ENCODE data around the gene PPP1R26. TPM values are rescaled to one million over a fixed set of nuclear protein-coding genes. Genes with fewer than 3 reads are reported as not detected.
A peak's percentile ranks its signal among the peaks of the same experiment; 100 is the strongest.

PPP1R26 gene
- total RNA-seq, 1 donor from 2014 or later: 19.5 TPM

- no peak for DNase-seq (ENCODE audit: low spot score)
These were observed 1.4 kb upstream of the PPP1R26 start for GRCh38 chr9:135478191-135478590.

DNA sequence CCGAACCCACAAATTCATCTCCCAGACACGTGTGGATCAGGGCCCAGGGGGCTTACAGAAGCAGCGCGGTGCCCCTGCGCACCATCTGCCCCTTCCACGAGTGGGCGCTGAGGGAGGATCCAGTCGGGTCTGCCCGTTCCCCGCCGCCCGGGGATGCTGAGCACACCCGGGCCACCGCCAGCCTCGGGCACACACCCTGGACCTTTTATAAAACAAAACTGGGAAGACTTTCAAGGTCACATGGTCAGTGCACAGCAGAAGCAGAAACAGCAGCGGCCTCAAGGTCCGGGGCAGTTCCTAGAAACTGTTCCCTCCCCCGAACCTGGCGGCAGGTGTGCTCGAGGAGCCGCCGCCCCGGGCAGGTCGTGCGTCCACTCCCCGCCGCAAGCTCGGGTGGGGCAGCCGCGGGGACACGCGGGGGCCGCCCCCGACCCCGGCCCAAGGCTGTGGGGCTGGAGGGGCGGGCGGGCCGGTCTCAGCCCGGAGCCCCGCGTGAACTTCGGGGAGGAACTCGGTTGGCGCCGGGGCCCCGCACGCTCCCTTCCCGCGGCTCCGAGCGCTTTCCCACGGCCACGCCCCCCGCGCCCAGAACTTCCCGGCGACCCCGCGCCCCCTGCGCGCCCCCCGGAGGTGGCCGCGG lies 633 bp upstream of the PPP1R26 start:
- Mint-ChIP-seq H3K4me1 (ENCODE audit: low read depth) (peaks cover 12% of the 10 kb centered on the region), H3K36me3 (ENCODE audit: low read depth) (no peaks in the 10 kb centered on the region), H3K9me3 (ENCODE audit: low read depth) (no peaks in the 10 kb centered on the region), H3K27ac (ENCODE audit: unreplicated experiment) (peak overlapping the region; percentile 63), H3K27me3 (ENCODE audit: low read depth) (peaks cover 3% of the 10 kb centered on the region), H3K4me3 (ENCODE audit: unreplicated experiment) (peak overlapping the region; percentile 76)
- DNase-seq (ENCODE audit: low spot score): no peak
- TF ChIP-seq CTCF (IDR thresholded peaks at IDR 0.05): peak; percentile 67

More at GRCh38 chr9:135478191-135478590, 1.4 kb upstream of the PPP1R26 start:
- no peak for TF ChIP-seq CTCF (IDR thresholded peaks at IDR 0.05)
- Mint-ChIP-seq H3K4me1 (ENCODE audit: low read depth) (peaks cover 12% of the 10 kb centered on the region), H3K36me3 (ENCODE audit: low read depth) (no peaks in the 10 kb centered on the region), H3K27me3 (ENCODE audit: low read depth) (peaks cover 3% of the 10 kb centered on the region), H3K4me3 (ENCODE audit: unreplicated experiment) (no peak overlapping the region), H3K27ac (ENCODE audit: unreplicated experiment) (no peak overlapping the region), H3K9me3 (ENCODE audit: low read depth) (no peaks in the 10 kb centered on the region)

DNA sequence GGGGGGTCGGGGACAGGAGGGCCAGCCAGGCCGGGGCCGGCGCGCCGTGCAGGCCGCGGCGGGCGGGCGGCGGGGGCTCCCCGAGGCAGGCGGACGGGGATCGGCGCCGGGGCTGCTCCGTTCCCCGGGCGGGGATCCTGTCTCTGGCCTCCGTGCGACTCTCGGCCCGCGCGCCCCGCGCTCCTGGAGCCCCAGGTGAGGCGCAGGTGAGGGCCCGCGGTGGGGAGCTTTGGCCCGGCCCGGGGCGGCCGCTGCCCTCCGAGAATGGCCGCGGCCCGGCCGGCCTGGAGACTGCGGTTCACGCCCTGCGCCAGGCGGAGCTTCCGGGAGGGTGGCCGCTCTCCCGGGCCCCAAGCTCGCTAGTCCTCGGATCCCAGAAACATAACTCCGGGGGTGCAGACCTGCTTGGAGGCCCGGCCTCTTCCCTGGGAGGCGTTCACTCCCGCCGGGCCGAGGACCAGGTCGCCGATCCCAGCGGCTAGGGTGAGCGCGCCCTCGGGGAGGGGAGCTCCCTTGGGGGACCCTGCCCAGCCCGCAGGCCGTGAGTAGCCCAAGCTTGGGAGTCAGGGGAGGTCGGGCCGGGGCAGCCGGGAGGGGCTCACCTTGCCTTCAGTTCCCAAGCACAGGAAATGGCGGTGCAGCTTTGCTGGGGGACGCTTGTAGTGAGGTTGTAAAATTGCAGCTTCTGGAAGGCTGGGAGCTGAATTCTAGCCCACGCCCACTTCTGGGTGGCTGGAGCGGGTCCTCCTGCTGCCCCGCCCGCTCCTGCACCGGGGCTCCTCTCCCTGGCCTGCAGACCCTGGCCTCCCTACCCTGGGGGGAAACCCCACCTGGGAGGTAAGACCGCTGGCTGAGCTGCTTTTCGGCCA lies 723 bp downstream of the PPP1R26 start:
- TF ChIP-seq CTCF (IDR thresholded peaks at IDR 0.05): peak; percentile 8
- H3K36me3 Mint-ChIP-seq (ENCODE audit: low read depth): peaks cover 4% of the 10 kb centered on the region
- peak overlapping the region; percentile 63 for H3K4me3 Mint-ChIP-seq (ENCODE audit: unreplicated experiment)
- DNase-seq (ENCODE audit: low spot score): no peak
- H3K27me3 Mint-ChIP-seq (ENCODE audit: low read depth): peaks cover 3% of the 10 kb centered on the region
- peaks cover 12% of the 10 kb centered on the region for H3K4me1 Mint-ChIP-seq (ENCODE audit: low read depth)
- no peaks in the 10 kb centered on the region for H3K9me3 Mint-ChIP-seq (ENCODE audit: low read depth)
- no peak overlapping the region for H3K27ac Mint-ChIP-seq (ENCODE audit: unreplicated experiment)

DNA sequence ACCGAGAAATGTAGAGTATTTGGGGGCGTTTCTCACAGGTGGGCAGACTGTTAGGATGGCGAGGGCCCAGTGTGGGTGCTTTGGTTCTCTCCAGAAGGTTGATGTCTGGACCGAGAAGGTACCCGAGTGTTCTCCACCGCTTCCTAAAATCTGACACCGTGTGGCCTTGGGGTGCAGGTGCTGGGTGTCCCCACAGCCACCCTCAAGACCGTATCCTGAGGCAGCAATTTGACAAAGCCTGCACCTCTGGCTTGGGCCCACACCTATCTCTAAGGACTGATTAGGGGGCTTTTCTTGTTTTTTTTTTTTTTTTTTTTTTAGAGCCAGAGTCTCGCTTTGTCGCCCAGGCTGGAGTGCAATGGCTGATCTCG lies 1.3 kb downstream of the PPP1R26 start:
- no peaks in the 10 kb centered on the region for H3K27me3 Mint-ChIP-seq (ENCODE audit: low read depth)
- no peak overlapping the region for H3K27ac Mint-ChIP-seq (ENCODE audit: unreplicated experiment)
- peak overlapping the region; percentile 63 for H3K4me3 Mint-ChIP-seq (ENCODE audit: unreplicated experiment)
- H3K36me3 Mint-ChIP-seq (ENCODE audit: low read depth): peaks cover 6% of the 10 kb centered on the region
- H3K9me3 Mint-ChIP-seq (ENCODE audit: low read depth): no peaks in the 10 kb centered on the region
- DNase-seq (ENCODE audit: low spot score): no peak
- no peak for TF ChIP-seq CTCF (IDR thresholded peaks at IDR 0.05)
- peaks cover 8% of the 10 kb centered on the region for H3K4me1 Mint-ChIP-seq (ENCODE audit: low read depth)

DNA sequence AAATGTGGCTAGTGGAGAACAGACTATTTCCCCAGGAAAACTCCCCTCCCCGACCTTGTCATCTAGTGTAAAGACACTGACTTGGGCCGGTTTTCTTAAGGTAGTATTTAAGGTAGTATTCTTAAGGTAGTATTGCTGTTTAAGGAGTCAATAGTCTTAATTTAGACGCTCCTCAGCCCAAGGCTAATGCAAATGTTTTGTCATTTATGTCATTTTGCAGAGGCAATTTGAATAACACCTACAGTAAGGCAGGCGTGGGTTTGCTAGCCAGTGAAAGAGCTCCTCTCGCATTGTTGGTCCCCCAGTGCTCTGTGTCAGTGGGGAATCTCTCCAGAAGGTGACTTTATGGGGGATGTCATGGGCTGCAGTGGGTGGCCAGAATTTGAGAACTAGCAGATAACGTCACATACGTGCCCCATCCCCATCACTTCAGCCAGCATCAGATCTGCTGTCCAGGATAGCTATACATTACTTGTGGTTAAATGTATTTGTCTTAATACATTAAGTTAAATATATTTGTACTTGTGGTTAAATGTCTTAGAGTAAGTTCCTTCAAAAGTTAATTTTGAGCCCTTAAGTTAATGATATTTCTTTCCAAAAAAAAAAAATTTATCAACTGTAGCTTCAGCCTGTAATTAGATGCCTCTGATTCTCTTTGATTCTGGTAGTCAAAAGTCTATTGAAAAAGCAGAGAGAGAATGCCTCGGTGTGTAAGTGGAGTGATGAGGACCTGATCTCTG lies 2.6 kb downstream of the PPP1R26 start:
- Mint-ChIP-seq H3K36me3 (ENCODE audit: low read depth) (peaks cover 7% of the 10 kb centered on the region), H3K27ac (ENCODE audit: unreplicated experiment) (no peak overlapping the region), H3K4me3 (ENCODE audit: unreplicated experiment) (no peak overlapping the region), H3K9me3 (ENCODE audit: low read depth) (no peaks in the 10 kb centered on the region), H3K27me3 (ENCODE audit: low read depth) (no peaks in the 10 kb centered on the region), H3K4me1 (ENCODE audit: low read depth) (peaks cover 8% of the 10 kb centered on the region)
- no peak for DNase-seq (ENCODE audit: low spot score)
- no peak for TF ChIP-seq CTCF (IDR thresholded peaks at IDR 0.05)

All from chondrocyte (in vitro differentiated cells).